Stimulated activated naive CD4-positive, alpha-beta T cell treated with Interleukin-2 at 50 U/mL for 16 hours (primary cell): ENCODE data around the gene PTPRM.

Source experiments
- DNase-seq: peaks from one replicate; lab custom pipeline; 2025; lab: John Stamatoyannopoulos, UW

Gene PTPRM

GRCh38 chr18:7600036-7600435 is 32.9 kb downstream of the PTPRM start:
- no peak for DNase-seq

GRCh38 chr18:7600528-7601245 is 33.6 kb downstream of the PTPRM start:
- DNase-seq, result no peak

DNA sequence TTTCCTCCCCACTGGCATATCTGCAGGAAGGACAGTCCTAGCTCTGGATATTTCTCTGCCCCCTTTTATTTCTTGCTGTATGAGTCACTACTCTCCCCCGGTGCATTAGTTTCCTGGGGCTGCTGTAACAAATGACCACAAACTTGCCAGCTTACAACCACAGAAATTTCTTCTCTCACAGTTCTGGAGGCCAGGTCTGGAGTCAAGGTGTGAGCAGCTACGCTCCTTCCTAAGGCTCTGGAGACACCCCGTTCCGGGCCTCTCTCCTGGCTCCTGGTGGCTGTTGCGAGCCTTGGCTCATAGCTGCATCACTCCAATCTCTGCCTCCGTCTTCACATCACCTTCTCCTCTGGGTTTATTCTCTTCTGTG is 34.1 kb downstream of the PTPRM start:
- DNase-seq, result no peak

GRCh38 chr18:7601936-7602335 is 34.8 kb downstream of the PTPRM start:
- DNase-seq, result no peak

DNA sequence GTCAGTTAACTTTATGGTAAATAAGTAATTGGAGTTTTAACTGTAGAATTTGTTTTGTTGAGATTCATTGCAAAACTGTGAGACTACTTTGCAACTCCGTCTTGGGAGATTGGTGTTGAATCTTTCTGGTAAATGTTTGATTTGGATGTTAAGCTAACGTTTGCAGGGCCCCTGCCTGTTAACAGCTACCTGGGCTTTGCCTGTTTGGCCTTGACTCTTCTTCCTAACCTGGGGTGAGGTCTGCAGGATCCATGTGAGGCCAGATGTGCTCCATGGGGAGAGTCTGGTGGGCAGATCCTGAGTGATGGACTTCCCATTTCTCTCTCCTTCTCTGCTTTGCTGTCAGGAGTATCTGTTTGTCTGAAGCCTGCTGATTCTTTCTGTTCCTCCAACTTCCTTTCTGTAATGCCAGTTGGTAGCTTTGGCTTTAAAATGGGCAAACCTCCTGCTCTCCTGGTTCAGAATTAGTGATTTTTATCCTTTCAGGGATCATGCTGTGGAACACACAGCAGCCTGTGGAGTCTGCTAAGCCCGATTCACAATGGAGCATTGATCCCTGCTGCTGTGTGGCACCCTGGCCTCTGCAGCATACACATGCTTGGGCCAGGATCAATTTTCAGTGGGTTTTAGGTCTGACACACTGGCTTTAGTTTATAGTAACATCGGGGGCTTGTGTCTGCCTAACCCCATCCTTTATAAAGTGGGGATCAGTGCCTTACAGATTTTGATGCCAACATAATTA is 36.3 kb downstream of the PTPRM start:
- no peak for DNase-seq

DNA sequence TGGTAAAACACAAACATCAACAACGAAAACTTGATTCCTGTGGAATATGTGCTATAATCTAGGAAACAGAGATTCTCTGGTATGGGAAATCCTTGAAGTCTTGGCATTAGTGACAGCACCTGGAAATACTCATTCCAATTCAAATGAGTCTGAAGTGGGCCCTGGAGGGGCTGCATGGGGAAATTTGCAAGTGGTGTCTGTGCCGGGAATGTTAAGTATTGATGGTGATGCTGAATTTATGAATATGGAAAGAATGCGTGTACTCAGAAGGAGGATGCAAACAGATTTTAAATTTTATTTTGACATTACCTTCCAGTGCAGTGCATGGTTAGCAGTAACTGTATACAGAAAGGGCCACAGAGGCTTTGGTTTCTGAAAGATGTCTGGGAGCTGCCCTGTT is 37.2 kb downstream of the PTPRM start:
- no peak for DNase-seq

GRCh38 chr18:7605705-7606104 is 38.6 kb downstream of the PTPRM start:
- no peak for DNase-seq

DNA sequence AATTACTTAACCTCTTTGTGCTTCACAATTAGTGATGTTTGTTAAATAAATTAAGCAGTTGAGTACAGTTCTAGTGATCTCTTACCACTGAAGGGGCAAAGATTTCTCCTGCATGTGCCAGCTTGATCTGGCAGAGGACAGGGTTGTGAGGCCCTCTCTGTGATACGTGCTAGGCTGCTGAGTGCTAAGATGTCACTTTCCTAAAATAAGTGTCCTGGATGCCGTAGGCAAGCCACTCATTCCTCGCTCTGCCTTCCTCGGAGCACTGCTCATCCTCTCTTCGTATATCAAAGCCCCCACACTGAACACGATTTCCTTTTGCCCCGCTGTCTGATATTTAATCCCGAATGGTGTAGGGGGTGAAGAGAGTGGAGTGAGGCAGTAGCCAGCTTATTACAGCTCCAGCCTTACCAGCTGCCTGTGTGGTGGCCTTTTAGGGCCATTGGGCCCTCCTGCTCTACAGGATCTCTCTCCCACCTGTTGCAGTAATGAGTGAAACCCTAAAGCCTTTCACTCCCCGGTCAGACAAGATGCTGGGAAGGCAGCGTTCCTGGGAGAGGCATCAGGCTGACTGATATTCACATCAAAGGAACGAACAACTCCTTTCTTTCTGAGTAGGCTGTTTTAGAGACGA is 40.5 kb downstream of the PTPRM start:
- no peak for DNase-seq

- no peak for DNase-seq
Measured at GRCh38 chr18:7608174-7608550, 41.0 kb downstream of the PTPRM start.

DNA sequence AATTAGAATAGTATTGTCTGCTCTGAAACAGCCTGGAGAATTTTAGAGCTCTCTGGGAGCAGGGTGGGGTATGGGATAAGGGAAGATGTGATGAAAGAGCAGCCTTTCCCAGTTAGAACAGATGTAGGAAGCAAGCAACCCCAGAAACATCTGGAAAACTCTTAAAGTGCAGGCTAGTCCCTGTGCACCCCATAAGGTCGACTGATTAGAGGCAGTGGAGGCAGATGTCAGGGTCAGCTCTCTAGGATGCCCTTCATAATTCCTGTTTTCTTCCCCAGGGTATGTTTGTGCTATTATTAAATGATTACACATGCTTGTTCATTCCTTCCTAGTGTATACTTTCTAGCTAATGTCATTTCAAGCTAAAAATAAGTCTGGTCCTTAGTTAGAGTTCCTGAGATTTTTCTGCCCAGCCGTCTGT is 41.7 kb downstream of the PTPRM start:
- no peak for DNase-seq

DNA sequence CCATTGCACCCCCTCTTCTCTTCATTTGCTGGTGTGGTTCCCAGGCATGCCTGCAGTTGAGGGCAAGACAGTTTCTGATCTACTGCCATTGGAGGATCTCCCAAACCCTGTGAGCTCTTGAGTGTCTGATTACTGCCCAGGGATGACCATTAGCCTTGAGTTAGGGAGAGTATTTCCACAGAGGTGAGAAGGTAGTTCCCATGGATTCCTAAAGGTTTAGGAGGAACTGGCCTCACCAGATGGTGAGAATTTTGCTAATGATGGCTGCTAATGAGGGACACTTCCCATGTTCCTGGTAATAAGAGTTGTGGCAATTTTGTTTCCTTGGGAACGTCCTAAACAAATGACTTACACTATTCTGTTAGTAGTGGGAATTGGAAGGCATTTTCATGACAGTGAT is 42.5 kb downstream of the PTPRM start:
- no peak for DNase-seq

GRCh38 chr18:7614042-7614441 is 46.9 kb downstream of the PTPRM start:
- DNase-seq, result no peak

GRCh38 chr18:7615840-7616239 is 48.7 kb downstream of the PTPRM start:
- no peak for DNase-seq

- DNase-seq, result no peak
Measured at GRCh38 chr18:7616661-7617060, 49.5 kb downstream of the PTPRM start.

DNA sequence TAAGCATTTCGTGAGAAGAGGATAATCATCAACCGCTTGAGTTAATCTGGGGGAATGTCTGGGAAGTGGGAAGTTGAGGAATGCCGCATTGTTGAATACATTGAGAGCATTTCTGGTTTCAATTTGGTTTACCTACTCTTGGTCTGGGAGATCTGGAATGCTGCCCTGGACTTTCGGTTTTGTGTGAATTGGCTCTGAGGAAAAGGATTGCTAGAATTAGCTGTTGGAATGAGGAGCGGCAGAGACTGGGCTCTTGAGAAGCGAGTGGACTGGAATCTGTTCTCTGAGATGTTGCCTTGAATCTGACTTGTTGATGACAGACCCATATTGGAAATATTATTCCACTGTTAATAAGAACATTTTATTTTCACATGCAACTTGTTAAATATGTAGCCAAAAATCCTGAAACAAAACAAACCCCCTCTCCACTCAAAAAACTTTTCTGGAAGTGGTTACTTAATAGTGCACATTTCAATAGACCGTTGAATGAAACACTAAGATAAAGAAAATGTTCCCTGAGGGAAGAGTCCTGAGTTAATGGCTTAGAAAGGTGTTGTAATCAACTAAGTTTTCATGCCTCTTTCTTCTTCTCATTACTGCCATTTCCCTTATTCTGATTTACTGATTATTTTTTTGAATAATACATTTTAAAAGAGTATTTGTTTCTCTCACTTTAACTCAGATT is 50.8 kb downstream of the PTPRM start:
- DNase-seq, result no peak

GRCh38 chr18:7618891-7619442 is 51.9 kb downstream of the PTPRM start:
- DNase-seq, result no peak

DNA sequence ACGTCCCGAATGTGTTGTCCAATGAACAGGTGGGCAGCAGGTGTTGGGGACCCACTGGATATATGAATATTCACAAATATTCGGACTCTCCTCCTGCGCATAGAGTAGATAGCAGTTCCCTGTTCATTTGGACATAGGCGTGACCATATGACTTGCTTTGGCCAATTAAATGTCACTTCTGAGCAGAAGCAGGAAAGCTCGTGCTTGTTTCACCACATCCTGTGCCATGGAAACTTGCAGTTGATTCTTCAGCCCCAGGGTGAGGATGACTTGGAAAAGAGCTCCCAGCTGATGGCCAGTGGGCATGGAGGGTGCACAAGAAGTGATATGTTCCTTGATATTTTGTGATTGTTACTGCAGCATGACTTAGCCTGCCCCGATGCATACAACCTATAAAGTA is 52.6 kb downstream of the PTPRM start:
- DNase-seq, result no peak

GRCh38 chr18:7622721-7623120 is 55.6 kb downstream of the PTPRM start:
- no peak for DNase-seq

GRCh38 chr18:7623681-7624080 is 56.6 kb downstream of the PTPRM start:
- no peak for DNase-seq

GRCh38 chr18:7624697-7625096 is 57.6 kb downstream of the PTPRM start:
- no peak for DNase-seq

DNA sequence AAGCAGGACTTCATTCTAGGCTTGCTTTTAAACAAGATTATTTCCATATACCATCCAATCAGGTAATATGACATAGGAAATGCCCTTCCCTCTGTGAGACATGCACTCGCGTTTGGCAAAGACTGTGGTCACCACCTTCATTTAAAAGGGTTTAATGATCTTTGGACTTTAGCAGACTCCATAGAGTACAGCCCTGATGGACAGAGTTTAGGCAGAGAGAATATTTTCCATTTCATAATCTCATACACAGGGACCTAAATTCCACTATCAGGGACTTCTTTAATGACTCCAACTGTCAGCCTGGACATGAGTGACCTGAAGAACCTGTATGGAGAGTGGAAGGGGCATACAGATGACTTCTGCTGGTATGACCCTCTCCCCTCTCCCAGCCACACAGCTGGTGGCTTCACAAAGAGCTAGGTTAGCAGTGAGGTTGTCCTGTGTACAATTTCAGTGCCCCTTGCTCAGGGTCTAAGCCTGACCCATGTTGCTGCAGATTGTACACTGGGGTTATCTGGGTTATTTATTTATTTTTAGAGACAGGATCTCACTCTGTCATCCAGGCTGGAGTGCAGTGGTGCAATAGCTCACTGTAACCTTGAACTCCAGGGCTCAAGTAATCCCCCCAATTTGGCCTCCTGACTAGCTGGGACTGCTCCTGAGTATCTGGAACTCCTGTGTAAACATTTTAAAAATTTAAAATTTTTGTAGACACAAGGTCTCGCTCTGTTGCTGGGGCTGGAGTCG is 59.2 kb downstream of the PTPRM start:
- DNase-seq, result no peak
